HG03025 (cell line): ENCODE results near the gene FAM181B.
A peak's percentile ranks its signal among the peaks of the same experiment; 100 is the strongest.
"Not testable (repeated sequence)": the region's sequence is repeated elsewhere in the genome, so short reads cannot be mapped to it uniquely, and the experiment has no call there.

Experiments used
- ATAC-seq: cut with Tn5 transposase; IDR thresholded peaks from one replicate; pipeline ENCODE4 v1.9.1; 2021; ENCODE audit warnings: mild to moderate bottlenecking, moderate library complexity; ENCODE audit not compliant: unreplicated experiment, low FRiP score

Gene FAM181B

DNA sequence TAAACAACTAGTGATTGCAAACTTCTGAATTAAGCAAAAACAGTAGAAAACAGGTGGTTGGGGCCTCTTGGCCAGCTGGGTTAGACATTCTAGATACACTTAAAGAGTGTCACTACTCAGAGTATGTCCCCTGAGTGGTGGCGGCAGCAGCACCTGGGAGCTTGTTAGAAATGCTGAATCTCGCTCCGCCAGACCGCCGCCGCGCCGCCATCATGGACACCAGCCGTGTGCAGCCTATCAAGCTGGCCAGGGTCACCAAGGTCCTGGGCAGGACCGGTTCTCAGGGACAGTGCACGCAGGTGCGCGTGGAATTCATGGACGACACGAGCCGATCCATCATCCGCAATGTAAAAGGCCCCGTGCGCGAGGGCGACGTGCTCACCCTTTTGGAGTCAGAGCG is 44.3 kb downstream of the FAM181B start:
- not testable (repeated sequence) for ATAC-seq

DNA sequence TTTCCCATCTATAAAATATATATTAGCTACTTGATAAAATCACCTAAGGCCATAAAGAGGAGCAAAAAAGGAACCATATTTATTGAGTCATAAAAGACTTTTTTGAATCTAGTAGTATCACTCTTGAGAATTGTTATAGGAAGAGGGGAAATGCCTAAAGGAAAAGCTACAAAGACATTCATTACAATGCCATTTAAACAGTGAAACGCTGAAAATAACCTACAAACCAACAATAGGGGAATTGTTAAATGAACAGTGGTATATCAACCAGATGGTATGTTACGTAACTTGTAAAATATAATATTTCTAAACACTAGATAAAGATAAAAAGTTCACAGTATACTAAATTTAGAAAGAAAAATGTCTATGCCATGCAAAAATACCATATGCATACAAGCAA is 47.5 kb downstream of the FAM181B start:
- no peak for ATAC-seq

DNA sequence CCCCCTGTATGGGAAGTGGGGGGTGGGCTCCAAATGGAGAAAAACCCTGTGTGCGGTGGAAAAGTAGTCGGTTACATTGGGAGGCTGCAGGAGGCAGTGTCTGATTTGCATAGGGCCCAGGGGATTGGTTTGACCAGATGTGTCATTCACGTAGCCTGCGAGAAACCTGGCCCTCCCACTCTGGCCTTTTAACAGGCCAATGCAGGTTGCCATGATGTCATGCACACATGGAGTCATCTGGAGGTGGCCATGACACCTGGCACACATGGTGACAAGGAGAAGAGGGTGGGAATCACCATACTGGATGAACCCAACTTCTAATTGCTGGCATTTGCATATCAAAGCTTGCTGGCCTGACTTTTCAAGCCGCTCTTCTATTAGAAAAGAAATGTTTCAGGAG is 50.6 kb downstream of the FAM181B start:
- ATAC-seq = no peak

DNA sequence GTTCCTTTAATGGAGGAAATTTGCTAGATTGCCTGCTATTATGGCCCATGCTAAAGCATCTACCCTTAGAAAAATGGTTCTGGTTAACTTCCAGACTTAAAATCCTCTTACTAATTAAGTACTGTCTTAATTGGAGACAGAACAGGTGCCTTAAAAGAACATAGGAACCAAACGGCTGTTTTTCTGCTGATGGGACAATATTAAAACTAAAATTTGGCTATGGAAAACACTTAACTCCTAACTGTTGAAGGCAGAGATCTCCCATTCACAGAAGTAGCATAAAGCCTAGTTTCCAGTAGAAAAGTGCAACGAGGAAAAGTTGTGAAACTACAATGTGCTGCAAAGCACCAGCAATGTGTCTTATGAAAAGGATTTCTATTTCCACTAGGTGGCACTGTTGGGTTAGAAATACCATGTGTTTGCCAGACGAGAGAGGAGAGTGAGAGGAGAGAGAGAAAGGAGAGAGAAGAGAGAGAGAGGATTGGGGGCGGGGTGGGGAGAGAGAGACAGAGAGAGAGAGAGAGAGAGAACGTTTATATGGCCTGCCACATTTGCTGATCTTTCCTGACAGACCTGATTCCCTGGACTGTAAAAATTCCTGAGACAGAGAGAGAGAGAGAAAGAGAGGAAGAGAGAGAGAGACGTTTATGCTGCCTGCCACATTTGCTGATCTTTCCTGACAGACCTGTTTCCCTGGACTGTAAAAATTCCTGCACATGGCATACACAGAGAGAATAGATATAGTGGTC is 51.5 kb downstream of the FAM181B start:
- ATAC-seq = peak; percentile 80

DNA sequence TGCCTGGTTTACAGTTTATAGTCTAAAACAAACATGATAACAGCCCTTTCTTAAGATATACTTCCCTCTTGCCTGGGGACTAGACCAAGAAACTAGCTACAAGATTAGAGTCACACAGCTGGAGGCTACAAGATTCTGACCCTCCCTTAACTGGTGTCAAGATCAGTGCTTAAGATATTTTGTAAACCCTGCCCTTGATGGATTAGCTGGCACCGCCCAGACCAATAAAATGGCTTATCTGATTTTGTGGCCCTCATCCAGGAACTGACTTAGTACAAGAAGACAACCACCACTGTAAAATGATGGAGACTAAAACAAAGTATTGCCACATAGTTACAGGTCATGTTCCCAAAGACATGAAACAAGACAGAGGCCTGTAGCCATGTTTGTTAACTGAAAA is 53.4 kb downstream of the FAM181B start:
- ATAC-seq = no peak
